H54 (cell line): ENCODE data around the gene BMP8B.
"Not testable (repeated sequence)": the region's sequence is repeated elsewhere in the genome, so short reads cannot be mapped to it uniquely, and the experiment has no call there.

Experiments used
- DNase-seq: peaks from one replicate; pipeline ENCODE4 v3.0.0; 2011; ENCODE audit warnings: low spot score, mixed read lengths; ENCODE audit not compliant: insufficient read length
- FAIRE-seq: peaks from 3 replicates; lab custom pipeline; 2011; peaks lifted over from hg19 to GRCh38; lab: Jason Lieb, UNC
- POLR2A ChIP-seq: IDR thresholded peaks from 2 replicates; pipeline ENCODE4 v1.6.1; 2011; ENCODE audit warnings: low read depth, mild to moderate bottlenecking, low read length

BMP8B gene

GRCh38 chr1:39822146-39822545 is 33.5 kb upstream of the BMP8B start:
- no peak for FAIRE-seq
- DNase-seq, result no peak

GRCh38 chr1:39819091-39819812 is 30.6 kb upstream of the BMP8B start:
- FAIRE-seq (no peak), DNase-seq (no peak)
- TF ChIP-seq POLR2A, result no peak

More at GRCh38 chr1:39822146-39822545, 33.5 kb upstream of the BMP8B start:
- no peak for TF ChIP-seq POLR2A

- TF ChIP-seq POLR2A, result no peak
- DNase-seq (no peak), FAIRE-seq (no peak)
Observed at GRCh38 chr1:39818482-39818881, 29.8 kb upstream of the BMP8B start.

- DNase-seq, result not testable (repeated sequence)
Observed at GRCh38 chr1:39817091-39817932, 28.6 kb upstream of the BMP8B start.

GRCh38 chr1:39816415-39817090 is 27.9 kb upstream of the BMP8B start:
- FAIRE-seq, result peak; percentile 58
- no peak for TF ChIP-seq POLR2A
- DNase-seq, result peak; percentile 66

More at GRCh38 chr1:39817091-39817932, 28.6 kb upstream of the BMP8B start:
- FAIRE-seq, result not testable (repeated sequence)

- FAIRE-seq, result no peak
Observed at GRCh38 chr1:39812913-39813312, 24.2 kb upstream of the BMP8B start.

GRCh38 chr1:39808784-39809517 is 20.3 kb upstream of the BMP8B start:
- no peak for FAIRE-seq
- TF ChIP-seq POLR2A, result no peak
- no peak for DNase-seq

More at GRCh38 chr1:39812913-39813312, 24.2 kb upstream of the BMP8B start:
- DNase-seq, result no peak
- TF ChIP-seq POLR2A, result no peak

GRCh38 chr1:39805385-39805784 is 16.7 kb upstream of the BMP8B start:
- FAIRE-seq (no peak), DNase-seq (no peak)
- no peak for TF ChIP-seq POLR2A

GRCh38 chr1:39802496-39803260 is 14.0 kb upstream of the BMP8B start:
- FAIRE-seq (no peak), DNase-seq (no peak)
- no peak for TF ChIP-seq POLR2A

- TF ChIP-seq POLR2A, result no peak
- FAIRE-seq (no peak), DNase-seq (no peak)
Observed at GRCh38 chr1:39800471-39800835, 11.8 kb upstream of the BMP8B start.

- TF ChIP-seq POLR2A, result no peak
- peak; percentile 27 for FAIRE-seq
- DNase-seq, result peak; percentile 97
Observed at GRCh38 chr1:39799770-39800470, 11.3 kb upstream of the BMP8B start.

- not testable (repeated sequence) for DNase-seq, FAIRE-seq
Observed at GRCh38 chr1:39798859-39799769, 10.4 kb upstream of the BMP8B start.
